Germinal center (tissue), 1 donor: ENCODE results near the gene ZFYVE21.

Experiments
- DNase-seq: peaks from one replicate; pipeline ENCODE4 v3.0.0; 2012; ENCODE audit warnings: mixed read lengths, low spot score

Gene ZFYVE21

DNA sequence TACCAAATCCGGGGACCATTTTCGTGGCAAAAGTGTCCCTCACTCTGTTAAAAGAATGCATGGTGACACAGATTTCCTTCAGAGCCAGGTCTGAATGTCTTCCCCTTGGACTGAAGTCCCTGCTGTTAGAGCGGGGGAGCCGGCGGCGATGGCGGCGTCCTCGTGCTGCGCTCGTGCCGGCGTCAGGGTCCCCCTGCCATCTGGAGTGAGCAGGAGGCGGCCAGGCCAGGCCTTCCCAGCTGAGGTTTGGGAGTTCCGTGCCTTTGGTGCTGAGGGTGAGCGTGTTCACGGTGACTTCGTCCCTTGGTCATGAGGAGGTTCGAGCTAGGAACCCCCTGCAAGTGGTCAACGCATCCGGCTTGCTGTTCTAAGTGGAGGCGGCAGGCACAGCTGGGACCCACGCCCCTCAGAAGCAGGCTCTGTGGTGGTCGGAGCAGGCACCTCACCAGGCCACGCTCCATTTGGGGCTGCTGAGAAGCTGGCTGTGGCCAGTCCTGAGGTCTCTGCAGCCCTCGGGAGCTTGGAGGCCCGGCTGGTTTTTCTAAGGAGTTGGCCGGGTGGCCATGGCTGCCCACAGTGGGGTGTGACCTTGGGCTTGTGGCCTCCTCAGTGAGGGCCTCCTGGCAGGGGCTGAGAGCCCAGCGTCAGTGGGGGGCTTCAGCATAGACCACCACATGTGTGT is 9.5 kb downstream of the ZFYVE21 start:
- no peak for DNase-seq

DNA sequence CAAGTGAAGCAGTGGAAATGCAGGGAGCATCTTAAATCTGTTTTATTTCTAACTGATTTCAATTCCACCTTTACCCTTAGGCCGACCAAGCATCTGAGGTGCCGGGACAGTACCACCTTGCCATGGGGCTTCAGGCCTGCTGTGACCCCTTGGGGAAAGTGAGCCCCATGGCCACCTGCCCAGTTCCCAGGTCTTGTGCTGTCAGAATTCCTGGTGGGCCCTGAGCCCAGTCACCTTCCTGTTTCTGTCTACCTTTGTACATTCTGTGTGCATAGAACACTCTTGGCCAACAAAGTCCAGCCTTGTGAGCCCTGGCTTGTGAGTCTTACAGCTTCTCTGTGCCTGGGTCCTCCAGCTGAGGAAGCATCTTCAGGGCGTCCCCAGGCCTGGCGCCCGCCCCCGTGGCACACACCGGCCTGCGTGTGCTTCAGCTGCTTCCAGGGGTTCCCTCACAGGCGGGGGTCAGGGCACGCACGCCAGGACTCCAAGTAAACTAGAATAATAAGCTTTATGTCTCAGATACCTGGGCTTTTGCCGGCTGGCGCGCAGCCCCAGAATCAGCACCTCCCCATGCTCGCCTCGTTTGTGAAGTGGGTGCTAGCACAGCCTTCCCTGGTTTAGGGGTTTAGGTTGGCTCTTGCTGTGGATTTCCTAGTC is 10.3 kb downstream of the ZFYVE21 start:
- no peak for DNase-seq

DNA sequence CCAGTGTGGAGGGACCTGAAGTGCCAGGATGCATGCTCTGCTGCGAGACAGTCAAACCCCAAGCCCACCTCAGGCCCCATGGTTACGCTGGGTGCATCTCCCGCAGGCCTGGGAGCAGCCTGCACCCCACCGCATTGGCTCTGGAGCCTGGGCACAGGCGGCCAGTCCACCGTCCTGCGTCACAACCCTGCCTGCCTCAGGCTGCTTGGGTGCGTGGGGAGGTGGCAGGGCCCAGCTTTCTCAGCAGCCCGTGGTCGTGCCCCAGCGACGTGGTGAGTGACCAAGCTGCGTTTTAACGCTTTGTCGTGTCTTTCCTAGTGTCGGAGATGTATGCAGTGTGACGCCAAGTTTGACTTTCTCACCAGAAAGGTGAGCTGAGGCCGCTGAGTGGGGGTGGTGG is 10.9 kb downstream of the ZFYVE21 start:
- no peak for DNase-seq

DNA sequence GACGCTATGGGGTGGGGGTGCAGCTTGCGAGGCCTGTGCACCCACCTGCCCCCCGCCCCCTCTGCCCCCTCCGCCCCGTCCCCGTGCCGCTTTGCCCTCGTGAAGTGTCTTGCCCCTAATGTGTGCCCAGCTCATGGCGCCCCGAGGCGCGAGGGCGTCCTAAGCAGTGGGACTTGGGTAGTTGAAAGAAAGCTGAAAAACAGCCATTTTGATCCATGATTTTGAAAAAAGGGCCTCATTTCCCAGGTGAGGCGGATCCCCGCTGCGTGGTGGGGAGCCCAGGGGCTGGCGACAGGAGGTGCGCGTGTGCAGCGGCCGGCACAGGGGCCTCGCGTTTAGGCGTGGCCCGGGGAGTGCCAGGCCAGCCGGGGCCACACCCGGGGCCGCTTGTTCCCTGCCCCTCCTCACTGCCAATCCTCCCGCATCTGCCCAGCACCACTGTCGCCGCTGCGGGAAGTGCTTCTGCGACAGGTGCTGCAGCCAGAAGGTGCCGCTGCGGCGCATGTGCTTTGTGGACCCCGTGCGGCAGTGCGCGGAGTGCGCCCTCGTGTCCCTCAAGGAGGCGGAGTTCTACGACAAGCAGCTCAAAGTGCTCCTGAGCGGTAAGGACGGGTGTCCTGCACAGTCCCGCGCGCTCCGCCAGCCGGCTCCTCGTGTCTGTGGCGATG is 11.8 kb downstream of the ZFYVE21 start:
- DNase-seq = no peak

DNA sequence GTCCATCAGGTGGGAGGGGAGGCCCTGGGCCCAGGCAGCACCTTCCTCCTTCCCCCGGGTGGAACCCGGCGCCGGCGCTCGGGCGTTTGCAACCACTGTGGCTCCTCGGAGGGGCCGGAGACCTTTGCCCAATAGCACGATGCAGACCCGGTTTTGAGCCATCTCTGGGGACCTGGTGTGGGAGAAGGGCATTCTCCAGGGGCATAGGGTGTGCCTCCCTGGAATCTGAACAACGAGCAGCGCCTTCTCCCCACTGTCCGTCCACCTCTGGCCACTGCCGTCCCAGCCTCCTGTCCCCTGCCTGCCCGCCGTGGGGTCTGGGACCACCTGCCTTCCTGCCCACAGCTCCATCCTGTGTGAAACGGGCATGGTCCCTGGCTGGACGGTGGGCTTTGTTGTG is 12.5 kb downstream of the ZFYVE21 start:
- no peak for DNase-seq

DNA sequence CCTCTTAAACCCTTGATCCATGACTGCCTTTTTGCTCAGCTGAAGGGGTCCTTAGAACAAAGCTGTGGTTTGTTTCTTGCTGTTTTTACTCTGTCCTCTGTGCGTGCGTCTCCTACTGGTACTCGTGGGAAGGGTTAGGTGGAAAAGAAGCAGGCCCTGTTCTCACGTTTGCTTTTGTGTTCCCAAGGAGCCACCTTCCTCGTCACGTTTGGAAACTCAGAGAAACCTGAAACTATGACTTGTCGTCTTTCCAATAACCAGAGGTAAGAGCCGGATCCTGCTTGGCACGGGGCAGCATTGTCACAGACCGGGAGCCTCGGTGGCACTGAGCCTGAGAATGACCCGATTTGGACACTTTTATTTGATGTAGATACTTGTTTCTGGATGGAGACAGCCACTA is 13.1 kb downstream of the ZFYVE21 start:
- DNase-seq = no peak

DNA sequence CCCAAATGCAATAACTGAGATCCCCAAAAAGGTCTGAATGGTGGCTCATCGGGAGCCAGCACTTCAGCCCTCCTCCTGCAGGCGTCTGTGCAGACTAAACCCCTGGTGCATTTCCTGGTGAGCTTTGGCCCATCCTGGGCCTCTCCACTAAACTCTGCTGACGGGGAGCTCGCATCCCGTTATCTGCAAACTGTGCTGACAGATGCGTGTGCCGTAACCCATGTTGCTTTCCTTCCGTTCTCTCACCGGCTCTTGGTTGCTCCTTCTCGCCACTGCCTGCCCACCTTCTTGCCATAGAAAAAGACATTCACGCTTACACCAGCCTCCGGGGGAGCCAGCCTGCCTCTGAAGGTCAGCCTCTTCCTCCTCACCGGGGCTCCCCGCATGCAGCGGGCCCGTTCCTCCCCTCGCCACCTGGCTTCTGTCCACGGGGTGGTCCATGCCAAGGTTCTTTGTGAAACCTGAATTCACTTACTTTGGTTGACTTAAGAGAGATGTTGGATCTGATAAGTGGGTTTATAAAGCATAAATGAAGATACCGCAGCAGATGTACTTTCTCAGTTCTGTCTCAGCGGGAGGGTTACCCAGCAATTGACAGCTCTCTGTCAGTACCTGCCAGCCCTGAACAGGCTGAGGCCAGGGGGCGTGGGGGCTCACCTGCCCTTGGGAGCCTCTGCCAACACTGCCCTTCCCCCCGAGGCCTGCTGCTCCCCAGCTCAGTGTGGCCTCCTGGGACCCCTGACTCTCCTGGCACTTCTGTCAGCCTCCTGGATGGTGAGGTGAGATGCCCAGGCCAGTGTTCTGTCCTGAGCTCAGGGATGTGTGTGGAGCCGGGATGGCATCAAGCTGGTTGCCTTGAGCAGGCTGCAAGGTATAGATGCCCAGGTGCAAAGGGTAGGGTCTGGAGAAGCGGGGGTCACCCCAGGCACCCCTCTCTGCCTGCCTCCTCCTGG is 14.2 kb downstream of the ZFYVE21 start:
- no peak for DNase-seq

DNA sequence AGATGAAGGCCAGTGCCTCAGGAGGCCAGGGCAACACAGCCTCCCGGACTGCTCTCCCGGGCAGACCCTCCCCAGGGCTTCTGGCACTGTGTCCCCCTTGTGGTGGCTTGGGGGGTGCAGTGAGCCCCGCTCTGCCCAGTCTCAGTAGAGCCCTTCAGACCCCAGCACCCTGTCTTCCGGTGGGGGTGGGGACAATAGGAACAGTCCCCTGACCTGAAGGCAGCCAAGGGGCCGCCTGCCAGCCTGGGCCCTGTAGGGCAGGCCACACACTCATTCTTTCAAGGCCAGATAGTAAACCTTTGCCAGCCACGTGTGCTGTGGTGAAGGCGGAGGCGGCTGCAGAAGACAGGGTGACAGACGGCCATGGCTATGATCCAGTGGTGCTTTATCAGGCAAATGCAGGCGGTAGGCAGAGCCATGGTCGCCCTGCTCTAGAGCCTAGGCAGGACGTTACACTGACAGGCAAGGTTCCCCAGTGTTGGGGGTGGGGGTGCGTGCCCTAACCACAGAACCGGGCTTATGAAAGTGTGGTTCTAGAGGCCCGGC is 15.0 kb downstream of the ZFYVE21 start:
- no peak for DNase-seq

DNA sequence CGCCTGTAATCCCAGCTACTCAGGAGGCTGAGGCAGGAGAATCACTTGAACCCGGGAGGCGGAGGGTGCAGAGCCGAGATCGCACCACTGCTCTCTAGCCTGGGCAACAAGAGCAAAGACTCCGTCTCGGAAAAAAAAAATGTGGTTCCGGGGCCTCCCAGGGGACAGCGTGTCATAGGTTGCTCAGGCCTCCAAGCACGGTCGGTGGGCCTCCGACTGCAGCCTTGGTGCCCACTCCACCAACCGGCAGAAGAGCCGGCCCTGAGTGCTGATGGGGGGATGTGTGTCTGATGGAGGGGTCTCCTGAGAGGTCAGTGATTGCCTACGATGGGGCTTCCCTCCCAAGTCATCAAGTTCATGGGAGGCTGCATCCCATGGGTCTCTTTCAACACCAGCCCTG is 15.9 kb downstream of the ZFYVE21 start:
- DNase-seq = no peak

DNA sequence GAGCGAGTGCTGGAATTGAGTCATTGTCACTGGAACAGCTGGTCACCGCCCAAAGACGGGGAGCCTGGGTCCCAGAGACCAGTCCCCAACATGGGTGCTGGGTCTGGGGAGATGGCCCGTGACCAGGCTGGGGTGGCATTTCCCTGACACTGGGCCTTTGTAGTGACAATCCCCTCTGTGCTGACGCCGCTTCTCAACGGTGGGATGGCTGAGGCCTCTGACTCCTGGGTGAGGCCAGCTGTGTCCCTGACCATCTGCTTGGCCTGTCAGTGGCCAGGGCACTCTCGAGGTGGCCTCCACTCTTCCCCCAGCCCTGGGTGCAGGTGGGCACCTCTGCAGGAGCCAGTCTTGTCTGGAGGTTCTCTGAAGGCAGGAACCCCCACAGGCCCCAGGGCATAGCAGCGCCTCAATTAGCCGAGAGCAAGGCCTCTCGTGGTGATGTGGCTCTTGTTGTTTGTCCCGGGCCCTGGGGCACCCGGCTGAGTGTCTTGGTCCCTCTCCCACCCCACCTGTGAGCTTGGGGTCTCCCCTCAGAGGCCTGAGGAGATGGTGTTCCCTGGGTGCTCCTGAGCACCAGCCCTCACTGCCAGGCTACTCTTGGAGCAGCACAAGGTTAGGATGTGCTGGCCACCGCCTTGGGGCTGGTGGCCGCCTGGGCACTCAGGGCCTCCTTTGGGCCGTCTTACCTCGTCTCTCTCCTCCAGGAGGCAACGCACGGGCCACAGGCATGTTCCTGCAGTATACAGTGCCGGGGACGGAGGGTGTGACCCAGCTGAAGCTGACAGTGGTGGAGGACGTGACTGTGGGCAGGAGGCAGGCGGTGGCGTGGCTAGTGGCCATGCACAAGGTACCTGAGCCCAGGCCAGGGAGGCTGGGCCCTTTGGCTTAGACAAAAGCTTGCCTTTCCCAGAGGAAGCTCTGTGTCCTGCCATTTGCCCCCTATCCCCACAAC is 16.6 kb downstream of the ZFYVE21 start:
- no peak for DNase-seq

DNA sequence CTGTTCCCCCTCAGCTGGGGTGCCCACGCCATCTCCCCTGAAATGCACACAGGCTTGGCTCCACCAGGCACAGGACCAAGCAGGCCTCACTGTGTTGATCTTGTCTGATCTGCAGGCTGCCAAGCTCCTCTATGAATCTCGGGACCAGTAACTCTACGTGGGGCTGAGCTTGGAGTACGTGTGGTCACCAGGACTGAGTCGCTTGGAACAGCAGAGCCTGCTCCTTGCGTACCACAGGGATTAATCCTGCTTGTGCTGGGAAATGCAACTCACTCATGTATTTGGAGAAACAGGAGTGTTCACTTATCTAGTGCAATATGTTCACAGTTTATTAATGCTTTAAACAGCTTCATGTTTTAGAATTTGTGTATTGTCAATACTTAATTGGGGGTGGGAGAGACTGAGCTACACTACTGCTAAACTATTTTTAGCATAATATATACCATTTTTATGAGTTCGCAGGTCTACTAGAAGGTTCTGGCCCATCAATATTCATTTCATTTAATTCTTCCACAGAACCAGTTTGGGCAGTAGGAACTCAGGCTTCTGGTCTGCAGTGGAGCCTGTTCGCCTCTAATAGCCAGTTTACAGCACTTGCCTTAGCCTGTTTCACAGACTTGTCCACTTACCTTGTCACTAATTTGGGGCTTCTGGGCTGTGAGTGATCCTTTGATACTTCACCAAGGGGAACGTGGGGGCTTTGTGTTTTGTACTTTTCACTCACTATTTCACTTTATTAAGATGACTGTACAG is 17.4 kb downstream of the ZFYVE21 start:
- no peak for DNase-seq

DNA sequence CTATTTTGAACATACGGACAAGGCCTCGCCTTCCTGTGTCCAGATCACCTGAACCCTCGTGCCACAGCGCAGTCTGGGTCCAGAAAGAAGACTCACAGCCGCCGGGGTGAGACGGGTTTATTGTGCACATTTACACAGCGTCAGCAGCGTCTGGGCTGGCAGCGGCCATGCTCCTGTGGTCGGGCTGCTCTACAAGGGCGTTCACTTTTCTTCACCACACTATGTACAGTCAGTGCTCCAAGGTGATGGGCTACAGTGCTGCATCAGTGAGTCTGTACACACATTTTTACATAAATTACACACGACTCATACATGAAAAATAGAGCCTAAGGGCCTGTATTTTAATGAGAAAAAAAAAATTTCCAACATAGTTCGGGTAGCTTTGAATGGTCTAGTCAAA is 18.0 kb downstream of the ZFYVE21 start:
- DNase-seq = no peak

DNA sequence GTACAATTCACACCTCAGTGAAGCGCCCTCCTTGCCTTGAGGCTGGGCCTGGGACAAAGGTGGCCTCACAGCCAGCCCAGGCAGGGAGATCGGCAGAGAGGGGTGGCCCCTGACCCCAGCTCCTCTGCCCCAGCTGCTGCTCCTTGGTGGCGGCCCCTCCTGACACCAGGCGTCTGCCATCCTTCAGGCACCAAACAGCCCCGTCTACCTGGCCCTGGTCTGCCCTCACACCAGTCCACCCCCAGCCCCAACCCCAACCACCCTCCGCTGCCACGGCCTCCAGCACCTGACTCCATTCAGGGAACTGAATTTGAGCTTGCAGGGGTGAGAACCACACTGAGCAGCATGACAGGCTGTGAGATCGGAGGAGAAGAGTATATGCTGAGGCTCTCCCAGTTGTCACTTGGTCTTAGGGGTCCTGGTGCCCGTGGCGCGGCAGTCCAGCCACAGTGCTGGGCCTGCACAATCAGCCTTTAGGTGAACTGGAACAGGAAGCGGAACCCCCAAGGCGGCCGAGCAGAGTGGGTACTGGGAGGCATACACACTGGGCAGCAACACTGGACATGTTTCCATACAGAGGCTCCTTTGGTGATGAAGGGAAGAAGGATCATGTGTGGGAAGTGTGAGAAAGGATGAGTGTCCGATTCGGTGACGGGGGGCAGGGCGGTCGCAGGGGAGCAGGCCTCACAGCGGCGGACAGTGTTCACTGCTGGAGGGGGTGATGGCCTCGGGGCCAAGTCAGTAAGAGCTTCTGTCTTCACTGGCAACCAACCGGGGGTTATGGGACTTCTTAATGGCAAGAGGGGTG is 18.7 kb downstream of the ZFYVE21 start:
- no peak for DNase-seq

DNA sequence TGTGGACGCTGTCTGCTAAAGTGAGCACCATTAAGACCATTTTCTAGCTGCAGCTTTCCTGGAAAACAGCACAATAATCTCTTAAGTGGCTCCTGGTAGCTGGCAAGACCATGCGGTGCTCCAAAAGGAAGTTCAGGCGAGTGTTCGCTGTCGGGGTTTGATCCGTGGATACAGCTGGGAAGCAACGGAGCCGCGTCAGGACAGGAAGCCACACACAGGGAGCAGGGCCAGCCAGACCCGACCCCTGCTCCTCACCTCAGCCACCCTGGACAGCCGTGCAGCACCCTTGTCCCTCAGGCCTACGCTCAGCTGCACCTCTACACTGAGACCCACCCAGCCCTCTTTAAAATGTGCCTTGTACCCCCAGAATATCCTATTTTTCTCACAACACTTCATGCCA is 19.4 kb downstream of the ZFYVE21 start:
- DNase-seq = no peak

DNA sequence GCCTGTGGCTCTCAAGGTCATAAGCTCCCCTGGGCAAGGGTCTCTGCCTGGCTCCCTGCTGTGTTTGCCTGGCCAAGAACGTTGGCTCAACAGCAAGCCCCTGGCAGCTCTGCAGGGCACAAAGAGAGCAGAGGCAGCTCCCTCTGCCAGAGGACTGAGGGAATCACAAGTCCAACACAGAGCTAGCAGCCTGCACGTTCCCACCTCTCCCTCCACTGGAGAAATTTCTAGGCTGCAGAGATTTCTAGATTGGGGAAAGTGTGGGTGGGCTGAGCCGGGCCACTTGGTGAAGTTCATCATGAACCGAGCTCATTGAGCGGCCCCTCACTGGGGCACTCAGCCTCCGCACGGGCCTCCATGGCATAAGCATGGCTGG is 19.8 kb downstream of the ZFYVE21 start:
- DNase-seq = no peak

DNA sequence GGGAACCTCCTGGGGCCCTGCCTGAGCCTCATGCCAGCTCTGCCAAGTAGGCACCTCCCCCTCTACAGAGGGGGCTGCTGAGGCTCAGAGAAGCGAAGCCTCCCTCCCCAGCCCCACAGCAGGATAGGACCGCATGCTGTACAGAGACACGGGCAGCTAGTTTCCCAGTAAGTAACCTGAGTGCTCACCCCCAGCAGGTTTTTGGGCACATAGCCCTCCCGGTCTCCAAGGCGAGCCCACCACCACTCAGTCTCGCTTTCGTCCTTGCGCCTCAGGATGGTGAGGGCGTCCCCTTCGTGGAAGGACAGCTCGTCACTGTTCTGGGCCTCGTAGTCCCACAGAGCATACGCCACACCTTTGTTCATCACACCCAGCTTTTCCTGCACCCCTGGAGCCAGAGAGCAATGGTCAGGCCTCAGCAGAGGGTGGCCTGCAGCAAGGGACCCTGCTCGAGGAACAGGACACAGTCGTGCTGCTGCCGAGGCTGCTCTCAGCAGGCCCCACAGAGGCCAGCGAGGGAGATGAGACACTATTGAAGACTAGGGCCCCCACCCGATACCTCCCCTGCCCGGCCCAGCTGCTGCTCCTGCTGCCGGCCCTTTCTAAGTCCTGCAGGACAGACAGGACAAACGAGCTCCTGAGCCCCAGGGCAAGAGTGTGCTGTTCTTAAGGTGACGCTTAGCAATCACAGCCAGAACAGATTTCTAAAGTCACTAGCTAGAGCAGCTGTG is 20.4 kb downstream of the ZFYVE21 start:
- no peak for DNase-seq

DNA sequence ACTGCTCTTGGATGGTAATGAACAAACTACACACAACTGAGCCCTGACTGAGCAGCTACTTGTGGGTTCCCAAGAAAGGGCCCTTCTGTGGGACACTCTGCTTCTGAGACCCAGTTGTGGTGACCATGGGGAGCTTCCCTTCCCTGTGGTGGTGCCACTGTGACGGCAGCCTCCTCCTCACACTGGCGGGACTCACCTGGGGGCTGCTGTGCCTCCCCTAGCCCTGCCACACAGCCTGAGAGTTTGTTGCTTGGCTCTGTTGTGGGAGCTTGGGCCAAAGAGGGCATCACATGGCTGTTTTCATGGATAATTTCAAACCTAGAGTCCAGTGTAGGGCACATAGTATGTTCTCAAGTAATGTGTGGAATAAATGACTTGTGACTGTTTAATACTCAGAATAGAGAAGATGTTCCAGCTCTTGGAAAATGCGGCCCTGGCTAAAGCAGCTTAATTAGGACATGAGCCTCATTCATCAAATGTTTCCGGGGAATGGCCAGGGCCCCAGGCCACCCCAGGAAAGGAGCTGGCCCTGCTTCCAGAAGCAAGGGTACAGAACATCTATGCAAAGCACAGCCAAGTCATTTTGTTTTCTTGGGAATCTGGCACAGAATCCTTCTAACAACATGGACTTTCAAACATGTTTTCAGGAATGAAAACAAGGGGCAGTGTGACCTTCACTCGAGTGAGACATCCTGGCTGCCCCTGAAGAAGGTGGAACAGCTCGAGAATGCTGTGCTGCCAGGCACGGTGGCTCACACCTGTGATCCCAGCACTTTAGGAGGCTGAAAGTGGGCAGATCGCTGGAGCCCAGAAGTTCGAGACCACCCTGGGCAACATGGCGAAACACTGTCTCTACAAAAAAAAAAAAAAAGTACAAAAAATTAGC is 21.2 kb downstream of the ZFYVE21 start:
- no peak for DNase-seq
